Heart left ventricle (tissue), 13 donors: ENCODE results near the gene TTLL5.

Source experiments
- POLR2A ChIP-seq, 2 donors: fragments of 450-650 bp; IDR thresholded peaks; one replicate each; pipeline ENCODE4 v1.6.1; 2017; ENCODE audit warnings: antibody characterized with exemption in 2 of 2, mild to moderate bottlenecking in 2 of 2, moderate library complexity in 2 of 2
- TF ChIP-seq, protein P1 (sequence below), 12 donors: fragments of 200-600 bp; sonication (generic) in 4 of 12; IDR thresholded peaks; one replicate each; pipeline versions ENCODE4 v1.5.0 to v1.8.0; 2018 to 2022; ENCODE audit warnings: antibody characterized with exemption in 12 of 12, mild to moderate bottlenecking in 5 of 12
- donor health status: ischemic (EF 13 %, LVEDD 7.1; RV severe dilation, severe dysfunction).
- donor health status: DM: no; HTN: yes; CAD: no.
- donor health status: DM: no; HTN: no; CAD: no.
- donor health status: ischemic (EF 25% LVEDD 6.9; RV normal size, moderate dysfunction).
- donor health status: ischemic (EF 25% LVEDD 5.7; RV mildly dilated, moderate dysfunction).
- donor health status: ischemic (EF 35%, LVEDD 5.7; RV mildly dilated, moderate dysfunction).
- donor health status: nonischemic (EF 11% LVEDD 7.7; RV severe dilation, severe dysfunction).
- donor health status: DM: yes; HTN: yes; CAD: no.
- donor health status: PGD.
- donor health status: ischemic (EF 29% LVEDD 5.4; RV normal size, mild dysfunction).
- donor health status: nonischemic (EF 23%, LVEDD 6.1; RV moderate dilation, normal function).

GRCh38 chr14:75748336-75748735 is 87.3 kb downstream of the TTLL5 start:
- no peak for TF ChIP-seq POLR2A (IDR thresholded peaks at IDR 0.05)
- TF ChIP-seq, protein P1, sequence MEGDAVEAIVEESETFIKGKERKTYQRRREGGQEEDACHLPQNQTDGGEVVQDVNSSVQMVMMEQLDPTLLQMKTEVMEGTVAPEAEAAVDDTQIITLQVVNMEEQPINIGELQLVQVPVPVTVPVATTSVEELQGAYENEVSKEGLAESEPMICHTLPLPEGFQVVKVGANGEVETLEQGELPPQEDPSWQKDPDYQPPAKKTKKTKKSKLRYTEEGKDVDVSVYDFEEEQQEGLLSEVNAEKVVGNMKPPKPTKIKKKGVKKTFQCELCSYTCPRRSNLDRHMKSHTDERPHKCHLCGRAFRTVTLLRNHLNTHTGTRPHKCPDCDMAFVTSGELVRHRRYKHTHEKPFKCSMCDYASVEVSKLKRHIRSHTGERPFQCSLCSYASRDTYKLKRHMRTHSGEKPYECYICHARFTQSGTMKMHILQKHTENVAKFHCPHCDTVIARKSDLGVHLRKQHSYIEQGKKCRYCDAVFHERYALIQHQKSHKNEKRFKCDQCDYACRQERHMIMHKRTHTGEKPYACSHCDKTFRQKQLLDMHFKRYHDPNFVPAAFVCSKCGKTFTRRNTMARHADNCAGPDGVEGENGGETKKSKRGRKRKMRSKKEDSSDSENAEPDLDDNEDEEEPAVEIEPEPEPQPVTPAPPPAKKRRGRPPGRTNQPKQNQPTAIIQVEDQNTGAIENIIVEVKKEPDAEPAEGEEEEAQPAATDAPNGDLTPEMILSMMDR (IDR thresholded peaks at IDR 0.05) = no peak
